HG02870 (cell line): ENCODE measurements around the gene CHRDL2.

Experiments used
- ATAC-seq: cut with Tn5 transposase; IDR thresholded peaks from one replicate; pipeline ENCODE4 v1.9.1; 2021; ENCODE audit warnings: mild to moderate bottlenecking, moderate library complexity; ENCODE audit not compliant: unreplicated experiment

The CHRDL2 gene

GRCh38 chr11:74687237-74688023 lies 43.8 kb downstream of the CHRDL2 start:
- ATAC-seq, result no peak

DNA sequence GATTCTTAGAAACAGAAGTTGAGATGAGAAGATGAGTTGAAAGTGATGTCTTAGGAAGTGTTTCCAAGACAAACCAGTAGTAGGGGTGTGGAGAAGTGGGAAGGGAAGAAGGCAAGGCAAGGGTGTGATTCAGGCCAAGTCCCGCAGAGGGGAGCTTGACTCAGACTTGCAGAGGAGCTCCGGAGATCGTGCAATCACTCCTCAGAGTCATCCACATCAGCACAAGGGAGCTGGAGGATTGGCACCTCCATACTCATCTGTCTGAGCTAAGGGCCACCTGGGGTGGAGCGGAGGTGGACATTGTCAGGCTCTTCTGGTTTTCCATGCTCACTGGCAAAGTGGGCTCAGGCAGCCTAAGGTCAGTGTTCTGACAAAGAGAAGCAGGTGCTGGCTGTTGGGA lies 44.4 kb downstream of the CHRDL2 start:
- ATAC-seq, result no peak

GRCh38 chr11:74685905-74686304 lies 45.3 kb downstream of the CHRDL2 start:
- ATAC-seq, result no peak

GRCh38 chr11:74685338-74685737 lies 45.9 kb downstream of the CHRDL2 start:
- ATAC-seq, result no peak

- ATAC-seq, result no peak
Observed at GRCh38 chr11:74684661-74685060, 46.6 kb downstream of the CHRDL2 start.

GRCh38 chr11:74683941-74684481 lies 47.2 kb downstream of the CHRDL2 start:
- no peak for ATAC-seq

- no peak for ATAC-seq
Observed at GRCh38 chr11:74683279-74683871, 47.9 kb downstream of the CHRDL2 start.

- no peak for ATAC-seq
Observed at GRCh38 chr11:74682731-74683278, 48.4 kb downstream of the CHRDL2 start.

DNA sequence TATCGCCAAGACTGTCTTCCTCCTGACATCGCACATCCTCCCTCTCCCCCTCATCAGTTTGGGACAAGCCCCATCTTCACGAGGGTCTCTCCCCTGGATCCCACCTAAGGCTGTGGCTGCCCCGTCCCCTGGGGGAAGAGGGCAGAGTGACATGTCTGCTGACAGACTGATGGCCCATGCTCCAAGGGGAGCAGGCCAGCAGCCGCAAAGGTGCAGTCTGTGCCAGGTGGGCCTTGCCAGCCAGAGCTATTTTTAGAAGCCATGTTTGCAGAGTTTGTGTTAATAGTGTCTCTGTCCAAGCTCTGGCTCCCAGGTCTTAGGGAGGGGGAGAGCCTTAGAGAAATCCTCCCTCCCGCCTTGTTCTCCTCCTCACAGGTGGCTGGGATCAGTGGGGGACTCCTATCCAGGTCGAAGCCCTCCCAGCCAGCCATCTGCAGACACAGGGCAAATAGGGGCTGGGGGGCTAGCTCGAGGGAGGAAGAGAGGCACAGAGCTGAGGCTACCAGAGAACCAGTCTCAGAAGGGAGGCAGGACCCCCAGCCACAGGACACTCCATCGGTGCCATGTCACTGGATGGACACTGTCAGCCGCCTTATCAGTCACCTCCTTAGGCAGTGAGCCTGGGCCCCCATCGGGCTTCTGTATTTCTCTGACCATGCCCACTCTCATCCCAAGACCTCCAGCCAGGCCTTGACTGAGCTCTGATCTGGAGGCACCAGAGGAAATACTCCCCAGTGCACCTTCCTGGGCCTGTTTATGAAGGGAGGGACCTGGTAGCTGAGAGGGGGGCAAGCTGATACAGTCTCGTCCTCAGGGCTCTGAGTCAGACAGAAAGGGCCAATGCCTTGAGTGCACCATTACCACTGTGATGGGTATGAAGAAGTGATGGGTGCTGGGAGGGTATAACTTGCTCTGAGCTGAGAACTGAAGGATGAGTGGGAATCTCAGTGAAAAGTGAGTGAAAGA lies 49.3 kb downstream of the CHRDL2 start:
- ATAC-seq, result no peak

DNA sequence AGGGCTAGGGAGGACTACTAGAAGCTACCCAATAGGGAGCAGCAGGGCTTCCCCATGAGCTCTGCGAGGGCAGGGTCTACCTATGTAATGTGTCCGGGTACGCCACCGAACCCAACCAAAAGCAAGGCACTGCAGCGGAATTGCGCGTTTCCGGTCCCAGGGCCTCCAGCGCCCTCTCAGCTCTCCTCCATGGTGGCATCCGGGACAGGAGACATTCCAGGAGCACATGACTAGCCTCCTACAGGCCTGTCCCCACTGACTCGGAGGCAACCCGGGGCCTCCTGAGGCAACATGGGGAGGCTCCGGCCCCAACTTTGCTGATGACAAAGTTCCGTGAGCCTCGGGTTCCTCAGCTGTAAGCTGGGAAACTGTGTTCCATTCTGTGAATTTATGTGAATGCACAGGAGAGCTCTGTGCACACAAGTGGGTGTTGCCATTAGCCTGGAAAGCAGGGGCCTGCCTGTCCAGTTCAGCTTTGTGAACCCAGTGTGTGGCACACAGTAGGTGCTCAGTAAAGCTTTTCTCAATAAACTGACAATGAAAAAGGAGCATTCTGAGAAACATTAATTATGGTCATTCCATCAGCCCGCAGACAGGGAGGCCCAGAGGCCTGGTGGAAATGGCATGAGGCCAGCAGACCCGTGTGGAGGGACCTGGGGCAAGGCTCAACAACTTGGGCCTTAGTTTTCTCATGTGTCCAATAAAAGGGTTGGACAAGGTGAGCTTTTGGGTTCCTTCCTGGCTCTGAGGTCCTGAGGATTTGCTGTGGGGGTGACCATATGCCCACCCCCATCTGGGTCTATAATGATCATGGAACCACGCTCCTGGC lies 50.3 kb downstream of the CHRDL2 start:
- no peak for ATAC-seq

DNA sequence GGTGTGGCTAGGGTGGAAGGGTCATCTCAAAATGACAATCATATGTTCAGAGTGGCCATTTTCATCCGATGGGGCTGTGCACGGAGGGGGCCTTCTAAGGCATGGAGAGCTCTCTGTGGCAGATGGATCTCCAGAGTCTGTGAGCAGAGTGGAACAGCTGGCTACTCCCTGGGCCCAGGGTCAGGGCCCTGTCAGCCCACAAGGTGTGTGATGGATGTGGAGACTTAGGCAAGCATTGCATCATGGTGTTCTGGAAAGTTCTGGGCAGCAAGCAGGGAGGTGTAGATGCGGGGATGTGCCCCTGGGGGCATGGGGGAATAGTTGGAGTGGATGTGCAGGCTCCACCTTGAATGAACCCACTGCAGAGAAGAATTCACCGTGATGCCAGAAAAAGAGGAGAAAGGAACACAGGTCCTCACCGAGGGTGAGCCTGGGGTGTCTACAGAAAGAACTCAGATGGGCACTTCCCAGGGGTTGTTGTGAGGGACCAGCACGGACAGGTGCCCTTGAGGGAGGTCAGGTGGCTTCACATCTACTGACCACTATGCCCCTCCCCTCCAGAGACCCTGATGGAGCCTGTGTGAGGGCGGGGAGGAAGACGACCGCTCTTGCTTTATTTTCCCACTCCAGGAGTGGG lies 51.1 kb downstream of the CHRDL2 start:
- ATAC-seq, result no peak

DNA sequence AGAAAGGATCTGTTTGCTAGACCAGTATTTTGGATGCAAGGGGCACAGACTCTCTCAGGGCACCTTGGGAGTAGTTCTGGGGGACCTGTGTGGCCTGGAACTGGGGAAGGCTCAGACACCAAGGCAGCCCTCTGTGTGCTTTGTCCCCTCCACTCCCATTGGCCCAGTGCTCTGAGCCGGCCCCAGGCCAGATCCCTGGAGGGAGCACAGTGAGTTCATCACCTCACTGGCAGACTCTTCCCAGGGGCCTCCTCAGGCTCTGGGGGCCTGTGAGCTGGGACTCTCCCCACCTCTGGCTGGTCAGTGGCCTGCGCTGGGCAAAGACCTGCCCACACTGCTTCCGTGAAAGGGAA lies 51.7 kb downstream of the CHRDL2 start:
- ATAC-seq, result no peak

- no peak for ATAC-seq
Observed at GRCh38 chr11:74678591-74679512, 52.4 kb downstream of the CHRDL2 start.

GRCh38 chr11:74678041-74678440 lies 53.2 kb downstream of the CHRDL2 start:
- no peak for ATAC-seq

DNA sequence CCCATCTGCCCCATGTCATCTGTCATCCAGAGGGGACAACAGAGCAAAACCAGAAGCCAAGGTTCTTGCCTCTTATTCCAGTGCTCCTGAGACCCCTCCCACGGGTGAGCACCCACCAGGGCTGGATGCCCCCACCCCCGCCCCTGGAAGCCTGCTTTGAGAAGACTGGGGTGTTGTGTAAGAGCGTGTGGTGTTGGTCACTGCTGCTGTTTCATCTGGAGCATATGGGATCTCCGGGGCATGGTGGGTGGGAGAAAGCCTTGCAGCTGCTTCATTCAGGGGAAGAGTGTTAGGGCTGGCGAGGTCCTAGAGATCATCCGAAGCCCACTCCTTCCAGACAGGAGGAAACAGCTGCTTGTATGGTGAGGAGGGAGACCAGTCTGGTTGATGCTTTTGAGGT lies 54.1 kb downstream of the CHRDL2 start:
- ATAC-seq, result no peak

GRCh38 chr11:74676596-74676995 lies 54.6 kb downstream of the CHRDL2 start:
- no peak for ATAC-seq

DNA sequence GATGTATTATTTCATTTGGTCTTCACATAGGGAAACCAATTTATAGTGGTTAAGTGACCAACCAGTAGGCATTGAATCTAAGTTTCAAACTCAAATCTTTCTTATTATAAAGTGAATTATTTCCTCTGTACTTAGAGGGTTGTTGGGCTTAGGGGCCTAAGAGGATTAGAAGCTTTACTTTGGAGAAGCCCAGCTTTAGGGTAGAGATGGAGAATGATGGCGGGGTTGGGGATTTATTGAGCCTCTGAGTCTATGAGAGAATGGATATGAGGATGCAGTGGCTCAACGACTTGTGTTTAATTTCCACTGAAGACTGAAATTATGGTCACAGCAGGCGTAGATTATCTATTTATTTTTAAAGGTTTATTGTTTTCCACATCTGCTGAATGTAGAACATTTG lies 55.5 kb downstream of the CHRDL2 start:
- ATAC-seq, result no peak

DNA sequence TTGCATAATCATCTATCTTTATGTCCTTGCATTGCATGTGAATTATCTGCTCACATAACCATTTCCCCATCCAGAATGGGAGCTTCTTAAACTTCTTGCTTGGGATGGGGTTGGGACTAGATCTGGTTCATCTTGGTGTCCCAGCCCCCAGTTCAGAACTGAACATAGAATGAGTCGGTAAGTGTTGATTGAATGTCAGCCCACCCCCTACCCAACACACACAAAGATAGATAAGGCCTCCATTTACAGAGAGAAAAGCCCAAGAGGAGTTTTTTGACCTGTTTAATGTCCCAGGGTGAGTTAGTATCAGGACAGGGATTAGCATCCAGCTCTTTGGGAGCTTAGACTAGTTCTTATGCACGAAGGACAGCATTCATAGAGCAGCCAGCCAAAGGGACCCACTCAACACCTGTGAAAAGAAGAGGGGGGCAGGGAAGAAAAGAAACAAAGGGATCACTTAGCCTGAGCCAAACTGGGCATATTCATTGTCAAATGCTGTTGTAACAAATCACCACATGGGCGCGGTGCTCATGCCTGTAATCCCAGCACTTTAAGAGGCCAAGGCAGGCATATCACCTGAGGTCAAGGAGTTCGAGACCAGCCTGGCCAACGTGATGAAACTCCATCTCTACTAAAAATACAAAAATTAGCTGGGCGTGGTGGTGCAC lies 57.4 kb downstream of the CHRDL2 start:
- no peak for ATAC-seq
